HepG2 (cell line): ENCODE results near the gene ACACB. TPM values are rescaled to one million over a fixed set of nuclear protein-coding genes. Genes with fewer than 3 reads are reported as not detected.

Experiments
- ATAC-seq: fragments of 200-7000 bp; cut with Tn5 transposase; 3 replicates; pipeline ENCODE4 v1.9.1; 2020; ENCODE audit warnings: mild to moderate bottlenecking, moderate library complexity
- BruUV-seq: library from RNA; stranded (reverse); fragments of 400-500 nt; replicated peaks from 2 replicates; lab custom pipeline; 2021; lab: Mats Ljungman, UMichigan
- CTCF ChIA-PET: fragments of 300-600 bp; formaldehyde crosslinking; extraction: SDS; loops from one replicate; lab custom pipeline; 2021; ENCODE audit warnings: low total read pairs, inconsistent platforms, low intra/inter-chr PET ratio; lab: Yijun Ruan, JAX
- POLR2A ChIA-PET: fragments of 350-600 bp; sonication (Branson Sonifier 250); formaldehyde crosslinking; loops from one replicate; lab custom pipeline; 2020; ENCODE audit warnings: antibody characterized with exemption, inconsistent platforms; lab: Yijun Ruan, JAX
- DNase-seq: peaks from one replicate; pipeline ENCODE4 v3.0.0-alpha.2; 2015; ENCODE audit warnings: low spot score
- FAIRE-seq: peaks from 3 replicates; lab custom pipeline; 2011; peaks lifted over from hg19 to GRCh38; lab: Jason Lieb, UNC
- H2AFZ ChIP-seq: one replicate; pipeline ENCODE4 v1.6.1; 2011; ENCODE audit warnings: low read length, inconsistent platforms
- H3K27ac ChIP-seq: fragments of 300-600 bp; 3 replicates; pipeline ENCODE4 v1.8.0; 2011; ENCODE audit warnings: mixed run types, mild to moderate bottlenecking, mixed read lengths, low read length, inconsistent platforms; ENCODE audit not compliant: insufficient read depth; ENCODE audit errors: extremely low read length
- H3K27me3 ChIP-seq, 2 experiments: fragments of 200-600 bp in 1 of 2; 2 replicates in 1 of 2; 3 replicates in 1 of 2; pipeline versions ENCODE4 v1.6.0 to v1.8.0; 2011; ENCODE audit warnings: low read length in 2 of 2, mild to moderate bottlenecking in 2 of 2, moderate library complexity in 2 of 2, inconsistent platforms in 1 of 2; ENCODE audit not compliant: insufficient read depth in 2 of 2, control insufficient read depth in 1 of 2
- H3K36me3 ChIP-seq, 2 experiments: fragments of 200-600 bp in 1 of 2; replicated peaks in 1 of 2; 2 replicates in 1 of 2; 3 replicates in 1 of 2; pipeline versions ENCODE4 v1.5.1 to v1.8.0; 2011; ENCODE audit warnings: low read length in 2 of 2, inconsistent platforms in 1 of 2; ENCODE audit not compliant: insufficient read depth in 2 of 2, control insufficient read depth in 1 of 2
- H3K4me1 ChIP-seq: 2 replicates; pipeline ENCODE4 v1.5.1; 2012; ENCODE audit warnings: low read length, inconsistent platforms; ENCODE audit not compliant: insufficient read depth
- H3K4me2 ChIP-seq: 2 replicates; pipeline ENCODE4 v1.6.0; 2011; ENCODE audit warnings: low read depth, low read length, inconsistent platforms
- H3K4me3 ChIP-seq, 3 experiments: fragments of 200-600 bp in 1 of 3; sonication (generic), shearing (Covaris generic) in 1 of 3; replicated peaks in 1 of 3; 2 replicates each; pipeline ENCODE4 v1.5.1; 2011 to 2016; ENCODE audit warnings: low read length in 3 of 3, inconsistent platforms in 2 of 3, low read depth in 2 of 3, mild to moderate bottlenecking in 2 of 3, control low read depth in 1 of 3, mixed read lengths in 1 of 3; ENCODE audit not compliant: insufficient read depth in 1 of 3
- H3K79me2 ChIP-seq: one replicate; pipeline ENCODE4 v1.6.1; 2011; ENCODE audit warnings: low read length, inconsistent platforms; ENCODE audit not compliant: insufficient read depth
- H3K9ac ChIP-seq: 2 replicates; pipeline ENCODE4 v1.6.0; 2011; ENCODE audit warnings: mild to moderate bottlenecking, low read depth, low read length, inconsistent platforms; ENCODE audit not compliant: insufficient read depth
- H3K9me3 ChIP-seq: 2 replicates; pipeline ENCODE4 v1.5.1; 2012; ENCODE audit warnings: mild to moderate bottlenecking, low read length
- H4K20me1 ChIP-seq: 2 replicates; pipeline ENCODE4 v1.6.0; 2011; ENCODE audit warnings: inconsistent platforms, mild to moderate bottlenecking, low read length, moderate library complexity; ENCODE audit not compliant: insufficient read depth
- ADNP ChIP-seq: sonication (generic); formaldehyde crosslinking; IDR thresholded peaks from 2 replicates; pipeline ENCODE4 v1.4.0; 2020; ENCODE audit warnings: missing genetic modification reagents
- KDM5B ChIP-seq: sonication (generic); formaldehyde crosslinking; IDR thresholded peaks from 2 replicates; pipeline ENCODE4 v1.4.0; 2020; ENCODE audit warnings: missing genetic modification reagents, mild to moderate bottlenecking, borderline replicate concordance
- MBD4 ChIP-seq: IDR thresholded peaks from 2 replicates; pipeline ENCODE4 v1.6.1; 2012; ENCODE audit warnings: low read length, inconsistent platforms, borderline replicate concordance
- ZFYVE20 ChIP-seq: sonication (generic); formaldehyde crosslinking; IDR thresholded peaks from 2 replicates; pipeline ENCODE4 v1.8.0; 2023; ENCODE audit warnings: low read depth, mild to moderate bottlenecking, moderate library complexity, missing genetic modification reagents, borderline replicate concordance
- ZNF136 ChIP-seq: sonication (generic); formaldehyde crosslinking; IDR thresholded peaks from 2 replicates; pipeline ENCODE4 v1.8.1; 2022; ENCODE audit warnings: low read depth, mild to moderate bottlenecking, moderate library complexity, missing genetic modification reagents
- ZNF746 ChIP-seq: sonication (generic); formaldehyde crosslinking; IDR thresholded peaks from 2 replicates; pipeline ENCODE4 v1.8.0; 2022; ENCODE audit warnings: mild to moderate bottlenecking, missing genetic modification reagents
- ZNF780A ChIP-seq: sonication (generic); formaldehyde crosslinking; IDR thresholded peaks from 2 replicates; pipeline ENCODE4 v1.8.0; 2022; ENCODE audit warnings: mild to moderate bottlenecking, missing genetic modification reagents, moderate library complexity
- in situ Hi-C: cut with HindIII; loops from 2 replicates; pipeline ENCODE4 v1.10.0; 2017; ENCODE audit warnings: low pct_unique_long_range_greater_than_20kb; ENCODE audit not compliant: extremely low pct_ligation_motif_present
- intact Hi-C: fragments of 100-400 bp; cut with micrococcal nuclease; formaldehyde crosslinking; loops from one replicate; pipeline ENCODE4 v1.10.0; 2022; ENCODE audit not compliant: unreplicated experiment
- polyA plus RNA-seq, 8 experiments: library from polyadenylated mRNA; depleted of rRNA in 3 of 8; stranded (reverse) in 7 of 8; unstranded in 1 of 8; fragments of >200 nt; fragmentation: Illumina TruSeq in 4 of 8; extraction: Trizol in 4 of 8; gene quantifications; 2 replicates each; pipeline versions ENCODE4 v1.2.1 to v1.2.3, GENCODE V29; 2011 to 2016; ENCODE audit warnings: low read depth in 4 of 8, missing spikeins in 1 of 8, mixed read lengths in 1 of 8; ENCODE audit not compliant: insufficient read depth in 1 of 8
- total RNA-seq, 5 experiments: library from RNA; depleted of rRNA; stranded (reverse); fragments of >200 nt; fragmentation: Illumina TruSeq; extraction: Trizol; gene quantifications; 2 replicates each; pipeline ENCODE4 v1.2.3, GENCODE V29; 2016; ENCODE audit warnings: low read depth in 1 of 5
- TF ChIP-seq, protein P1 (sequence below): sonication (generic); formaldehyde crosslinking; IDR thresholded peaks from 2 replicates; pipeline ENCODE4 v1.9.0; 2021; ENCODE audit warnings: missing genetic modification reagents, borderline replicate concordance
- TF ChIP-seq, protein P2 (sequence below): sonication (generic); formaldehyde crosslinking; IDR thresholded peaks from 2 replicates; pipeline ENCODE4 v1.5.0; 2020; ENCODE audit warnings: mild to moderate bottlenecking, low read depth, missing genetic modification reagents, borderline replicate concordance

The ACACB gene
- total and polyA plus RNA-seq, 2 of the 13 experiments (the other 11 are each of a cell fraction or from before 2014, with no cell fraction given), result 6.2 to 8.6 TPM

DNA sequence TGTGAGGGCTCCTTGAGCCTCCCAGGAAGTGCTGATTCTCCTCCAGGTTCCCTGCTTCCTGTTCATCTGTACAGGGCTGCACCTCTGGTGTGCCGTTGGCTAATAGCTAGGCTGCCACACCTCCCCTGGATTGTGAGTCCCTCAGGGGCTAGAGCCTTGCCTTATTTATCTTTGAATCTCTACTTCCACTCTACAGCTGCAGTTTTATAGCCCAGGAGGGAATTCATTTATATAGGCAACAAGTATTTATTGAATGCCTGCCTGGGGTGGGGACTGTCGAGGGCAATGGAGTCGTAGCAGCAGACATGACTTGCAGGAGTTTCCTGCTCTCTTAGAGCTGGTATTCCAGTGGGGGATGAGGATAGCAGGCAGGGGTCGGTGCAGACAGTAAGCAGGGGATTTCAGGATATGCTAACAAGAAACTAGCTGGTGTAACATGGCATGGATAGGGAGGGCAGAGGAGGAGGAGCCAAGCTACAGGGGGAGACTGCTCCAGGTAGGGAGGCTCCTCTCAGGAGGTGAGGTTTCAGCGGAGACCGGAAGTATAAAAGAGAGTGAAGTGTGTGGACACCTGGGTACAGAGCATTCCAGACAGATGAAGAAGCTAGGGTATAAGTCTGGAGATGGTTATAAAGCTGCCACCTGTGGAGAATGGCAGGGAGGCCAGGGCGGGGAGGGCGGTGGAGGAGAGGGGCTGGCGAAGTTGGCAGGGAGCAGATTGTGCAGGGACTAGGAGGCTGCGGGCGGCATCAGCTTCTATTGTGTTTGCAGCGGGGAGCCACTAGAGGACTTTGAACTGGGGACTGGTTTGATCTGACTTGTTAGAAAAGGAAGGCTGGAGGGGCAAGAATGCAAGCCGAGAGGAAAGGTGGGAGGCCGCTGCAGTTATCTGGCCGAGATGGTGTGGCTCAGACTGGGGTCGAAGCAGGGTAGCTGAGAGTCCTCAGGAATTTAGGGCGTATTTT, 46.8 kb upstream of the ACACB start (continued):
- TF ChIP-seq, protein P1, sequence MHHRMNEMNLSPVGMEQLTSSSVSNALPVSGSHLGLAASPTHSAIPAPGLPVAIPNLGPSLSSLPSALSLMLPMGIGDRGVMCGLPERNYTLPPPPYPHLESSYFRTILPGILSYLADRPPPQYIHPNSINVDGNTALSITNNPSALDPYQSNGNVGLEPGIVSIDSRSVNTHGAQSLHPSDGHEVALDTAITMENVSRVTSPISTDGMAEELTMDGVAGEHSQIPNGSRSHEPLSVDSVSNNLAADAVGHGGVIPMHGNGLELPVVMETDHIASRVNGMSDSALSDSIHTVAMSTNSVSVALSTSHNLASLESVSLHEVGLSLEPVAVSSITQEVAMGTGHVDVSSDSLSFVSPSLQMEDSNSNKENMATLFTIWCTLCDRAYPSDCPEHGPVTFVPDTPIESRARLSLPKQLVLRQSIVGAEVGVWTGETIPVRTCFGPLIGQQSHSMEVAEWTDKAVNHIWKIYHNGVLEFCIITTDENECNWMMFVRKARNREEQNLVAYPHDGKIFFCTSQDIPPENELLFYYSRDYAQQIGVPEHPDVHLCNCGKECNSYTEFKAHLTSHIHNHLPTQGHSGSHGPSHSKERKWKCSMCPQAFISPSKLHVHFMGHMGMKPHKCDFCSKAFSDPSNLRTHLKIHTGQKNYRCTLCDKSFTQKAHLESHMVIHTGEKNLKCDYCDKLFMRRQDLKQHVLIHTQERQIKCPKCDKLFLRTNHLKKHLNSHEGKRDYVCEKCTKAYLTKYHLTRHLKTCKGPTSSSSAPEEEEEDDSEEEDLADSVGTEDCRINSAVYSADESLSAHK (CRISPR knock-in tag), result no peak
- 0 out of 2 replicates have a peak, but pooled peaks have one; percentile 20 for TF ChIP-seq KDM5B (CRISPR knock-in tag)

DNA sequence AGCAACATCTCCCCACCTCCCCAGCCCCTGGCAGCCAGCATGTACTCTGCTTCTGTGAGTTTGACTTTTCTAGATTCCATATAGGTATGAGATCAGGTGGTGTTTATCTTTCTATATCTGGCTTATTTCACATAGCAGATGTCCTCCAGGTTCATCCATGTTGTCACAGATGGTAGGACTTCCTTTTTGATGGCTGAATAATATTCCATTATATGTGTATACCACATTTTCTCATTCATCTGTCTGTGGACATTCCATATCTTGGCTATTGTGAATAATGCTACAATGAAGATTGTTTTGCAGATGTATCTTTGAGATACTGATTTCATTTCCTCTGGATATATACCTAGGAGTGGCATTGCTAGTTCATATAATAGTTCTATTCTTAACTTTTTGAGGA, 41.5 kb upstream of the ACACB start:
- TF ChIP-seq ZNF780A (CRISPR knock-in tag), result no peak
- no peak for TF ChIP-seq ZNF136
- TF ChIP-seq ADNP (CRISPR knock-in tag), result no peak
- TF ChIP-seq ZFYVE20 (CRISPR knock-in tag), result no peak
- no peak for TF ChIP-seq MBD4
- TF ChIP-seq, protein P2, sequence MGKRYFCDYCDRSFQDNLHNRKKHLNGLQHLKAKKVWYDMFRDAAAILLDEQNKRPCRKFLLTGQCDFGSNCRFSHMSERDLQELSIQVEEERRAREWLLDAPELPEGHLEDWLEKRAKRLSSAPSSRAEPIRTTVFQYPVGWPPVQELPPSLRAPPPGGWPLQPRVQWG (CRISPR knock-in tag), result no peak
- TF ChIP-seq ZNF746 (CRISPR knock-in tag), result no peak
- Histone ChIP-seq H3K4me3 (no peak overlapping the region), H3K27ac (no peak overlapping the region), H3K4me2 (no peak overlapping the region), H3K27me3 (no peaks in the 10 kb centered on the region), H4K20me1 (no peaks in the 10 kb centered on the region), H3K79me2 (no peaks in the 10 kb centered on the region), H3K4me1 (peaks cover 8% of the 10 kb centered on the region), H2AFZ (no peak overlapping the region), H3K9ac (no peak overlapping the region), H3K36me3 (peaks cover 6 to 26% of the 10 kb centered on the region in 2 experiments; a peak in 4 of 5 replicates), H3K9me3 (no peaks in the 10 kb centered on the region)
- BruUV-seq, result no TSS peak
- no peak for FAIRE-seq
- ChIA-PET POLR2A (no interaction called here), CTCF (no interaction called here)
- intact Hi-C loops, result no loop called here
- no peak for DNase-seq
- in situ Hi-C loops, result no loop called here
- ATAC-seq, result no peak
